Mesodermal cell (in vitro differentiated cells): ENCODE results near the gene TBC1D5.
"Not testable (repeated sequence)": the region's sequence is repeated elsewhere in the genome, so short reads cannot be mapped to it uniquely, and the experiment has no call there.

Experiments used
- H3K27ac ChIP-seq: 2 replicates; pipeline ENCODE4 v1.7.0; 2013; ENCODE audit warnings: mild to moderate bottlenecking, low read depth, low read length, moderate library complexity; ENCODE audit not compliant: severe bottlenecking
- H3K36me3 ChIP-seq: 2 replicates; pipeline ENCODE4 v1.7.1; 2013; ENCODE audit warnings: mild to moderate bottlenecking, low read length, moderate library complexity; ENCODE audit not compliant: control insufficient read depth, insufficient read depth
- H3K4me1 ChIP-seq: one replicate; pipeline ENCODE4 v1.7.1; 2013; ENCODE audit warnings: mild to moderate bottlenecking, low read length; ENCODE audit not compliant: insufficient read depth, control insufficient read depth, poor library complexity, severe bottlenecking
- H3K4me3 ChIP-seq: 2 replicates; pipeline ENCODE4 v1.7.0; 2013; ENCODE audit warnings: low read length, control low read depth, mild to moderate bottlenecking; ENCODE audit not compliant: insufficient read depth, poor library complexity, severe bottlenecking; ENCODE audit errors: extremely low read depth
- H3K9me3 ChIP-seq: 2 replicates; pipeline ENCODE4 v1.7.1; 2013; ENCODE audit warnings: mild to moderate bottlenecking, low read length, moderate library complexity; ENCODE audit not compliant: control insufficient read depth
- WGBS, 2 experiments: methylation state at CpG; one replicate each; pipeline ENCODE4 v1.1.5; 2013; ENCODE audit warnings: missing lambda C conversion rate in 2 of 2; ENCODE audit not compliant: insufficient coverage in 2 of 2; 5-methylcytosine and 5-hydroxymethylcytosine counted together

Gene TBC1D5

GRCh38 chr3:17683542-17684207 is 58.8 kb downstream of the TBC1D5 start:
- 80% methylated on average over 2 of the region's 4 CpGs; no CpG with 5 or more reads in 1 of the 2 experiments for WGBS, 2 experiments
- H3K36me3 ChIP-seq = no peaks in the 10 kb centered on the region
- H3K27ac ChIP-seq = no peak overlapping the region
- H3K4me1 ChIP-seq = no peaks in the 10 kb centered on the region
- no peaks in the 10 kb centered on the region for H3K9me3 ChIP-seq
- no peak overlapping the region for H3K4me3 ChIP-seq

GRCh38 chr3:17680530-17680929 is 61.9 kb downstream of the TBC1D5 start:
- Histone ChIP-seq H3K9me3 (no peaks in the 10 kb centered on the region), H3K4me3 (no peak overlapping the region), H3K27ac (no peak overlapping the region), H3K36me3 (no peaks in the 10 kb centered on the region), H3K4me1 (no peaks in the 10 kb centered on the region)

DNA sequence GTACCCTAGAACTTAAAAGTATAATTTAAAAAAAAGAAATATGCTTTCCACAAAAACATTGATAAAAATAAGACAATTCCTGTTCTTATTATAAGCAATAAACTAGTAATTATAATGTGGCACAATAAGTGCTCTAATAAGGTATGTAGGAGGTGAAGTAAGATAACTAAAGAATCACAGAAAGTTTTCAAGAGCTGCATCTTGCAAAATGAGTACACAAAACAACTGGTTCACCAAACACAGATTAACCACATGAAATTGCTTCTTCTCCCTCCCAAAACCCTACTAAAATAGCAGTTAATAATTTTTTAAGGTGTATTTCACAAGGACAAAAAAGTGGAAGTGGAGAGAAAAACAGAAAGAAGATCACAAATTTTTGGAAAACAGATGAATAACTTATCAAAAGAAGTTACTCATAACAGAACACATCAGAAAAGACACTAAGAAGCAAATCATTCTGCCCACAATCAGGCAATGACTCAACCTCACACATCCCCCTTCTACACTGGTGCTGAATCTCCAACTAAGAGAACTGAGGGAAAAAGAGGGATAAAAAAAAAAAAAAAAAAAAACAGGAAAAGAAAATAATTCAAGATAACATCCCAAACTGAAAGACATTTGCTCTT is 64.2 kb downstream of the TBC1D5 start:
- no peaks in the 10 kb centered on the region for H3K9me3 ChIP-seq
- no peak overlapping the region for H3K27ac ChIP-seq
- no peak overlapping the region for H3K4me3 ChIP-seq
- no peaks in the 10 kb centered on the region for H3K36me3 ChIP-seq
- H3K4me1 ChIP-seq = no peaks in the 10 kb centered on the region

DNA sequence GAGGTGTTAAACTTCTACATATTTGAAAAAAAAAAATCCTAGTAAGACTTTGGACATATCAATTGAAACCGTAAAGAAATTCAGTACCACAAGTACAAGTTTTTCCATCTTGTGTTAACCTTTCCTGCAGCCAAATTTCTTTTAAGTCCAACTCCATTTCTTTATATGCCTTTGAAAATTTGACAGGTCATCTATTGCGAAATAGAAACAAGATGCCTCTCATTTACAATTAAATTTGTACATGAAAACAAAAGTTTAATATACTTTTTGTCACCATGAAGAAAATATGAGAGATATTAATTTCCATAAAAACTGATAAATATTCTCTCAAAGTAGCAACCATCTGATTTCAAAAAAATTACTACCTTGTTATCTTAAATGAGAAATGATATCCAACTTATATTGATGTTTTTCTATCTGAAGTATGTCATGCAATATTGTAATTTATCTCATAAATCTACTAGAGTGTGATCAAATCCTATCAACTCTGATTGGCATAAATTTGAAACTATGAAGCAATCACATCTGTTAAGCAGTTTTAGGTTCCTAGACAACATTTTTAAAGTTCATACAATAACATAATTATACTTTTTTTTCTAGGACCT is 68.2 kb downstream of the TBC1D5 start:
- Histone ChIP-seq H3K9me3 (no peaks in the 10 kb centered on the region), H3K36me3 (no peaks in the 10 kb centered on the region)
- 100% methylated on average over 1 of the region's 2 CpGs; no CpG with 5 or more reads in 1 of the 2 experiments for WGBS, 2 experiments

DNA sequence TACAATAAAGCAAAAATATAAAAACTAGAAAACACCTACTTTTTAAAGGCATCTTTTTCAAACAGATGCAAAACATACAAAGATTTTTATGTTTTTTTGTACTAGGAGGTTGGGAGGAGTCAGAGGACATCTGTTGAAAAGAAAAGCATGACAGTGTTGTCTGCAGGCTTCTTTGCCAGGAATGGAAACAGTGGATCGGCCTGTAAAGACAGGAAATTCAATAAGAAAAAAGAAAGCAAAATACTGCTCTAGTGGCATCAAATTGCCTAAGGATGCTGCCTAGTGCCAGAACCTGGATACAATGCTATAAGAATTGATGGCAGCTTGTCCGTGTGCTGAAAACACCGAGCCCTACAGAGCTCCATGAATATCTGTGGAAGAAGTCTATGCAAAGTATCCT is 69.9 kb downstream of the TBC1D5 start:
- H3K4me3 ChIP-seq = no peak overlapping the region
- no peaks in the 10 kb centered on the region for H3K4me1 ChIP-seq
- no peak overlapping the region for H3K27ac ChIP-seq
- no peaks in the 10 kb centered on the region for H3K9me3 ChIP-seq
- H3K36me3 ChIP-seq = no peaks in the 10 kb centered on the region
- WGBS, 2 experiments = 92 to 100% methylated on average over 1 to 3 of the region's 3 CpGs

More for the DNA sequence above, 68.2 kb downstream of the TBC1D5 start:
- Histone ChIP-seq H3K27ac (no peak overlapping the region), H3K4me3 (no peak overlapping the region), H3K4me1 (no peaks in the 10 kb centered on the region)

DNA sequence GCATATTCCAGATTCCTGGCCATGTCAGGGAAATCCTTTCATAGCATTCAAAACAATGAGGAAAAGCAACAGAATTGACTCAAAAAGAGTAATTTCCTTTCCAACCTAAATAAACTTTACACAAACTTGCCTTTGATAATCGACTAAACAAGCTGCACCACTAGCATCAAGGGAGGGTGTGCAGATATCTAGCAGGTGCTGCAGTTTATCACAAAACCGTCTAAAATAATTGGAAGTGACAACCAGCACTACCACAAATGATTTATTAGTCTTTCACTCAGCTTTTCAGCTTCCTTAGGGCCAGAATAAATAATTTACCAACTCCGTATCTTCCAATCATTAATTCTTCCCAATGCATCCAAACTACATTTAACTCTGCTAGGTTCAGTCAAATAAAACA is 71.7 kb downstream of the TBC1D5 start:
- Histone ChIP-seq H3K9me3 (no peaks in the 10 kb centered on the region), H3K4me1 (no peaks in the 10 kb centered on the region), H3K4me3 (no peak overlapping the region), H3K36me3 (no peaks in the 10 kb centered on the region), H3K27ac (no peak overlapping the region)
- WGBS, 2 experiments = 84 to 87% methylated on average over 3 of the region's 3 CpGs

GRCh38 chr3:17664923-17665322 is 77.5 kb downstream of the TBC1D5 start:
- H3K4me1 ChIP-seq = no peaks in the 10 kb centered on the region
- 94 to 100% methylated on average over 2 of the region's 3 CpGs for WGBS, 2 experiments
- no peaks in the 10 kb centered on the region for H3K36me3 ChIP-seq
- no peaks in the 10 kb centered on the region for H3K9me3 ChIP-seq
- H3K4me3 ChIP-seq = no peak overlapping the region
- no peak overlapping the region for H3K27ac ChIP-seq

- WGBS, 2 experiments = no CpG with 5 or more reads among the region's 1 CpG
- no peaks in the 10 kb centered on the region for H3K4me1 ChIP-seq
- no peaks in the 10 kb centered on the region for H3K9me3 ChIP-seq
- H3K4me3 ChIP-seq = no peak overlapping the region
- H3K27ac ChIP-seq = no peak overlapping the region
- no peaks in the 10 kb centered on the region for H3K36me3 ChIP-seq
Observed at GRCh38 chr3:17656264-17656663, 86.2 kb downstream of the TBC1D5 start.

GRCh38 chr3:17655743-17656142 is 86.7 kb downstream of the TBC1D5 start:
- H3K4me1 ChIP-seq = no peaks in the 10 kb centered on the region
- WGBS, 2 experiments = 53 to 81% methylated on average over 2 of the region's 2 CpGs
- H3K9me3 ChIP-seq = no peaks in the 10 kb centered on the region
- no peaks in the 10 kb centered on the region for H3K36me3 ChIP-seq
- H3K4me3 ChIP-seq = no peak overlapping the region
- H3K27ac ChIP-seq = no peak overlapping the region

GRCh38 chr3:17649748-17650147 is 92.7 kb downstream of the TBC1D5 start:
- not testable (repeated sequence) for H3K4me3 ChIP-seq, H3K9me3 ChIP-seq, H3K4me1 ChIP-seq, H3K36me3 ChIP-seq, H3K27ac ChIP-seq
- WGBS, 2 experiments = 100% methylated on average over 2 of the region's 4 CpGs; no CpG with 5 or more reads in 1 of the 2 experiments
